Measurements from ENCODE around the gene PANX1. TPM values are rescaled to one million over a fixed set of nuclear protein-coding genes. Genes with fewer than 3 reads are reported as not detected.
A peak's percentile ranks its signal among the peaks of the same experiment; 100 is the strongest.
"Not testable (repeated sequence)": the region's sequence is repeated elsewhere in the genome, so short reads cannot be mapped to it uniquely, and the experiment has no call there.

PANX1 gene
- polyA plus RNA-seq, 1 donor (not counting 4 experiments of a cell fraction or from before 2014, with no cell fraction given), result 58.5 TPM

DNA sequence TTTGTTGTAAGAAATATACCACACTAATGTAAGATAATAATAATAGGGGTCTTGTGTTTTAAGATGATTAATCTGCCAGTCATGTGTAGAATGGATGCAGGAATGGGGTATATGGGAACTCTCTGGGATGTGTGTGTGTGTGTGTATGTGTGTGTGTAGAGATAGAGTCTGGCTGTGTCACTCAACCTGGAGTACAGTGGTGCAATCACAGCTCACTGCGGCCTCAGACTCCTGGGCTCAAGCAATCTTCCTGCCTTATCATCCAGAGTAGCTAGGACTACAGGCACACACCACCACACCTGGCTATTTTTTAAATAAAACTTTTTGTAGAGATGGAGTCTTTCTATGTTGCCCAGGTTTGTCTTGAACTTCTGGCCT, 11.5 kb upstream of the PANX1 start:
- dilution Hi-C loops (cut with MboI; ENCODE audit: extremely low pct_ligation_motif_present, low sequenced_read_pairs), result no loop called here
- H3K79me2 ChIP-seq (ENCODE audit: control insufficient read depth, insufficient read depth, low read length), result no peaks in the 10 kb centered on the region

DNA sequence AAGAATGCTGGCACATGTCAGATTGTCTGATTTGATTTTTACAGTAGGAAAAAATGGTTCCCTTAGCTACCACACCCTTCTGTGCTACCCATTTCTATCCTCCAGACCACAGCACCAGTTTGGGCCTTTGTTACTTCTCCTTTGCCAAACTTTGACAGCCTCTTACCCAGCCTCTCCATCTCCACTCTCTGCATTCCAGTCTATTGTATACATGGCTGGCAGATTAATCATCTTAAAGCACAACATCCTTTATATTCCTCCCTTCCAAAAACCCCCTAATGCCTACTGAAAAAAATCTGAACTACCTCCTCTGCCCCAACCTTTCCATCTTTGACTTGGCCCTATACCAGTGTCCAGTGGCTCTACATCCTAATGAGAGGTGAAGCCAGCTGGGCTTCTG, 10.8 kb upstream of the PANX1 start:
- dilution Hi-C loops (cut with MboI; ENCODE audit: extremely low pct_ligation_motif_present, low sequenced_read_pairs), result no loop called here
- no peak overlapping the region for H3K27ac ChIP-seq (ENCODE audit: control insufficient read depth, insufficient read depth, low read length)
- H3K79me2 ChIP-seq (ENCODE audit: control insufficient read depth, insufficient read depth, low read length), result no peaks in the 10 kb centered on the region
- H2AFZ ChIP-seq (ENCODE audit: control insufficient read depth, low read length), result no peak overlapping the region
- no peak overlapping the region for H3K4me3 ChIP-seq (ENCODE audit: control insufficient read depth in 2 of 3, extremely low read depth in 1 of 3, insufficient read depth in 2 of 3, low read depth in 1 of 3, low read length in 3 of 3)
- H3K4me2 ChIP-seq (ENCODE audit: control insufficient read depth, extremely low read depth, insufficient read depth, low read depth, low read length), result no peak overlapping the region
- no peaks in the 10 kb centered on the region for H3K9me1 ChIP-seq (ENCODE audit: control insufficient read depth, extremely low read depth, insufficient read depth, low read length)
- no peak for TF ChIP-seq EZH2 (IDR thresholded peaks at IDR 0.05; ENCODE audit: low read length)
- TF ChIP-seq, protein P1, sequence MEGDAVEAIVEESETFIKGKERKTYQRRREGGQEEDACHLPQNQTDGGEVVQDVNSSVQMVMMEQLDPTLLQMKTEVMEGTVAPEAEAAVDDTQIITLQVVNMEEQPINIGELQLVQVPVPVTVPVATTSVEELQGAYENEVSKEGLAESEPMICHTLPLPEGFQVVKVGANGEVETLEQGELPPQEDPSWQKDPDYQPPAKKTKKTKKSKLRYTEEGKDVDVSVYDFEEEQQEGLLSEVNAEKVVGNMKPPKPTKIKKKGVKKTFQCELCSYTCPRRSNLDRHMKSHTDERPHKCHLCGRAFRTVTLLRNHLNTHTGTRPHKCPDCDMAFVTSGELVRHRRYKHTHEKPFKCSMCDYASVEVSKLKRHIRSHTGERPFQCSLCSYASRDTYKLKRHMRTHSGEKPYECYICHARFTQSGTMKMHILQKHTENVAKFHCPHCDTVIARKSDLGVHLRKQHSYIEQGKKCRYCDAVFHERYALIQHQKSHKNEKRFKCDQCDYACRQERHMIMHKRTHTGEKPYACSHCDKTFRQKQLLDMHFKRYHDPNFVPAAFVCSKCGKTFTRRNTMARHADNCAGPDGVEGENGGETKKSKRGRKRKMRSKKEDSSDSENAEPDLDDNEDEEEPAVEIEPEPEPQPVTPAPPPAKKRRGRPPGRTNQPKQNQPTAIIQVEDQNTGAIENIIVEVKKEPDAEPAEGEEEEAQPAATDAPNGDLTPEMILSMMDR (optimal IDR thresholded peaks at IDR 0.05 in 1 of 3, IDR thresholded peaks at IDR 0.05 in 1 of 3, conservative IDR thresholded peaks at IDR 0.05 in 1 of 3; ENCODE audit: extremely low read depth in 1 of 3, insufficient read depth in 2 of 3, low read length in 3 of 3), result no peak
- peaks cover 13% of the 10 kb centered on the region for H3K4me1 ChIP-seq (ENCODE audit: control insufficient read depth, extremely low read depth, insufficient read depth, low read length)
- no peaks in the 10 kb centered on the region for H3K9me3 ChIP-seq (ENCODE audit: control insufficient read depth, low read depth, low read length)
- H3K36me3 ChIP-seq (ENCODE audit: control insufficient read depth in 2 of 2, extremely low read depth in 1 of 2, insufficient read depth in 2 of 2, low read length in 2 of 2), result peaks cover 0 to 6% of the 10 kb centered on the region in 2 experiments
- no peak overlapping the region for H3K9ac ChIP-seq (ENCODE audit: control insufficient read depth, extremely low read depth, insufficient read depth, low read length)
- H3K27me3 ChIP-seq (ENCODE audit: control insufficient read depth, extremely low read depth, insufficient read depth, low read length), result no peaks in the 10 kb centered on the region
- peak; percentile 83 for FAIRE-seq
- H4K20me1 ChIP-seq (ENCODE audit: control insufficient read depth, extremely low read depth, insufficient read depth, low read length), result no peaks in the 10 kb centered on the region
- DNase-seq (ENCODE audit: low read depth, low spot score), result no peak

More for the DNA sequence above, 11.5 kb upstream of the PANX1 start:
- Histone ChIP-seq H3K9me3 (ENCODE audit: control insufficient read depth, low read depth, low read length) (no peaks in the 10 kb centered on the region), H3K9me1 (ENCODE audit: control insufficient read depth, extremely low read depth, insufficient read depth, low read length) (no peaks in the 10 kb centered on the region), H3K4me1 (ENCODE audit: control insufficient read depth, extremely low read depth, insufficient read depth, low read length) (peaks cover 20% of the 10 kb centered on the region), H3K36me3 (ENCODE audit: control insufficient read depth in 2 of 2, extremely low read depth in 1 of 2, insufficient read depth in 2 of 2, low read length in 2 of 2) (peaks cover 0 to 6% of the 10 kb centered on the region in 2 experiments), H4K20me1 (ENCODE audit: control insufficient read depth, extremely low read depth, insufficient read depth, low read length) (no peaks in the 10 kb centered on the region), H3K4me2 (ENCODE audit: control insufficient read depth, extremely low read depth, insufficient read depth, low read depth, low read length) (no peak overlapping the region), H3K27me3 (ENCODE audit: control insufficient read depth, extremely low read depth, insufficient read depth, low read length) (no peaks in the 10 kb centered on the region), H3K27ac (ENCODE audit: control insufficient read depth, insufficient read depth, low read length) (no peak overlapping the region), H3K4me3 (ENCODE audit: control insufficient read depth in 2 of 3, extremely low read depth in 1 of 3, insufficient read depth in 2 of 3, low read depth in 1 of 3, low read length in 3 of 3) (no peak overlapping the region), H3K9ac (ENCODE audit: control insufficient read depth, extremely low read depth, insufficient read depth, low read length) (no peak overlapping the region), H2AFZ (ENCODE audit: control insufficient read depth, low read length) (no peak overlapping the region)
- DNase-seq (ENCODE audit: low read depth, low spot score) (no peak), FAIRE-seq (no peak)
- TF ChIP-seq, protein P1 (optimal IDR thresholded peaks at IDR 0.05 in 1 of 3, IDR thresholded peaks at IDR 0.05 in 1 of 3, conservative IDR thresholded peaks at IDR 0.05 in 1 of 3; ENCODE audit: extremely low read depth in 1 of 3, insufficient read depth in 2 of 3, low read length in 3 of 3), result no peak
- no peak for TF ChIP-seq EZH2 (IDR thresholded peaks at IDR 0.05; ENCODE audit: low read length)

DNA sequence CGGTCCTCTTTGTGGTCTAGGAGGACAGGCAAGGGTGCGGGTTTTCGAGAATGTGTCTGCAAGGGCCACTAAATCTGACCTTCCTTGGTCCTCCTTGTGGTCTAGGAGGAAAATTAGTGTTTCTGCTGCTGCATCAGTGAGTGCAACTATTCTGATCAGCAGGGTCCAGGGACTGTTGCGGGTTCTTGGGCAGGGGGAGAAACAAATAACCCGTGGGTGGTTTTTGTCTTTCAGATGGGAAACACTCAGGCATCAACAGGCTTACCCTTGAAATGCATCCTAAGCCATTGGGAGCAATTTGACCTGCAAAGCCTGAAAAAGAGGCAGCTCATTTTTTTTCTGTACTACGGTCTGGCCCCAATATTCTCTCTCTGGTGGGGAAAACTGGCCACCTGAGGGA, 9.0 kb upstream of the PANX1 start:
- H3K9me3 ChIP-seq (ENCODE audit: control insufficient read depth, low read depth, low read length); H3K27ac ChIP-seq (ENCODE audit: control insufficient read depth, insufficient read depth, low read length); DNase-seq (ENCODE audit: low read depth, low spot score); H2AFZ ChIP-seq (ENCODE audit: control insufficient read depth, low read length); H3K36me3 ChIP-seq (ENCODE audit: control insufficient read depth in 2 of 2, extremely low read depth in 1 of 2, insufficient read depth in 2 of 2, low read length in 2 of 2); H3K4me1 ChIP-seq (ENCODE audit: control insufficient read depth, extremely low read depth, insufficient read depth, low read length); H3K9me1 ChIP-seq (ENCODE audit: control insufficient read depth, extremely low read depth, insufficient read depth, low read length); dilution Hi-C loops (cut with MboI; ENCODE audit: extremely low pct_ligation_motif_present, low sequenced_read_pairs); H3K4me3 ChIP-seq (ENCODE audit: control insufficient read depth in 2 of 3, extremely low read depth in 1 of 3, insufficient read depth in 2 of 3, low read depth in 1 of 3, low read length in 3 of 3); H3K4me2 ChIP-seq (ENCODE audit: control insufficient read depth, extremely low read depth, insufficient read depth, low read depth, low read length); H3K9ac ChIP-seq (ENCODE audit: control insufficient read depth, extremely low read depth, insufficient read depth, low read length); H3K79me2 ChIP-seq (ENCODE audit: control insufficient read depth, insufficient read depth, low read length); H4K20me1 ChIP-seq (ENCODE audit: control insufficient read depth, extremely low read depth, insufficient read depth, low read length); H3K27me3 ChIP-seq (ENCODE audit: control insufficient read depth, extremely low read depth, insufficient read depth, low read length); FAIRE-seq: not testable (repeated sequence)

DNA sequence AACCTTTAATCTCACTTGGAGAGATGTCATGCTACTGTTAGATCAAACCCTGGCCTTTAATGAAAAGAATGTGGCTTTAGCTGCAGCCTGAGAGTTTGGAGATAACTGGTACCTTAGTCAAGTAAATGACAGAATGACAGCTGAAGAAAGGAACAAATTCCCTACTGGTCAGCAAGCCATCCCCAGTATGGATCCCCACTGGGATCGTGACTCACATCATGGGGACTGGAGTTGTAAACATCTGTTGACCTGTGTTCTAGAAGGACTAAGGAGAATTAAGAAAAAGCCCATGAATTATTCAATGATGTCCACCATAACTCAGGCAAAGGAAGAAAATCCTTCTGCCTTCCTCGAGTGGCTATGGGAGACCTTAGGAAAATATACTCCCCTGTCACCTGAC, 8.1 kb upstream of the PANX1 start:
- H3K9me1 ChIP-seq (ENCODE audit: control insufficient read depth, extremely low read depth, insufficient read depth, low read length); H3K27me3 ChIP-seq (ENCODE audit: control insufficient read depth, extremely low read depth, insufficient read depth, low read length); DNase-seq (ENCODE audit: low read depth, low spot score); H3K36me3 ChIP-seq (ENCODE audit: control insufficient read depth in 2 of 2, extremely low read depth in 1 of 2, insufficient read depth in 2 of 2, low read length in 2 of 2); FAIRE-seq; H3K27ac ChIP-seq (ENCODE audit: control insufficient read depth, insufficient read depth, low read length); H3K4me2 ChIP-seq (ENCODE audit: control insufficient read depth, extremely low read depth, insufficient read depth, low read depth, low read length); H3K79me2 ChIP-seq (ENCODE audit: control insufficient read depth, insufficient read depth, low read length); H2AFZ ChIP-seq (ENCODE audit: control insufficient read depth, low read length); H3K9me3 ChIP-seq (ENCODE audit: control insufficient read depth, low read depth, low read length); H3K9ac ChIP-seq (ENCODE audit: control insufficient read depth, extremely low read depth, insufficient read depth, low read length); H3K4me3 ChIP-seq (ENCODE audit: control insufficient read depth in 2 of 3, extremely low read depth in 1 of 3, insufficient read depth in 2 of 3, low read depth in 1 of 3, low read length in 3 of 3); H3K4me1 ChIP-seq (ENCODE audit: control insufficient read depth, extremely low read depth, insufficient read depth, low read length); dilution Hi-C loops (cut with MboI; ENCODE audit: extremely low pct_ligation_motif_present, low sequenced_read_pairs); H4K20me1 ChIP-seq (ENCODE audit: control insufficient read depth, extremely low read depth, insufficient read depth, low read length): not testable (repeated sequence)

Measured in keratinocyte (primary cell).